ENCODE data around the gene TIAM2.
A peak's percentile ranks its signal among the peaks of the same experiment; 100 is the strongest.
"Not testable (repeated sequence)": the region's sequence is repeated elsewhere in the genome, so short reads cannot be mapped to it uniquely, and the experiment has no call there.

The TIAM2 gene

DNA sequence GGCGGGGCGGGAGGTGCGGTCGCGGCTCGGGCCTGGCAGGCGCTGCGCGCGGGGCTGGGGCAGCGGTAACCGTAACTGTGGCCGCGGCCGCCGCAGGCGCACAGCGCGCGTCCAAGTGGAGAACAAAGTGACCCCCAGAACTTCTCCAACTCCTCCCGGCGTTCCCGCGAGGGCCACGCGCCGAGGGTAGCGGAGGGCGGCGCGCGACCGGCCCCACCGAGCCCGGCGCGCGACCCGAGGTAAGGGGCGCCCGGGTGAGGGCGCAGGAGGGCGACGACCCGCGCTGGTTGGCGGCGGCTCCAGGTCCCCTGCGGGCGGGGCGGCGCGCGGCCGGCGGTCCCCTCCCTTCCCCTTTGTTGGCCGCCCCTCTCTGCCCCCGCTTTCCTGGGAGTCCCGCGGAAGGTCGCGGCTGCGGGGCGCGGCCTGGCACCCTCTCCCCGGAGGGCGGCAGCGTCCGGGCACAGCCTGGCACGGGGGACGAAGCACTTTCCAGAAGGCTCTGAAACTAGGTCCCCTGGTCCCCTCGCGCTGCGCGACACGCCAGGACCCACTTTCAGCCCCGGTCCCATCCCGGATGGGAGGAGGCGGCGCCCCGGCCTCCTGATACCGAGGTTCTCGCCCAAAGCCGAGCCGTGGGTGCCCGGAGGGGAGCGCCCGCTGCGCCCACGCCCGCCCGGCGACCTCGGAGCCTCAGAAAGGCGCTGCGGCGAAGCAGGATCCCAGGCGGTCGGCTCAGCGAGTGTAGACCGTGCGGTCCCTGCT lies at the start of gene TIAM2:
TIAM2 (plus strand) TSS at position 62 of the 762 bp plus-strand sequence. CDS start 133,909 bp downstream, outside the sequence.
- Mint-ChIP-seq H3K27ac (no peak within 1 kb of the TSS), H3K36me3 (ENCODE audit: low read depth) (no peaks in the 10 kb centered on the region), H3K4me1 (ENCODE audit: low read depth) (no peaks in the 10 kb centered on the region), H3K9me3 (no peaks in the 10 kb centered on the region), H3K4me3 (peak within 1 kb of the TSS; percentile 39), H3K27me3 (peaks cover 41% of the 10 kb centered on the region)
- intact Hi-C loops (cut with micrococcal nuclease) = no loop called here

DNA sequence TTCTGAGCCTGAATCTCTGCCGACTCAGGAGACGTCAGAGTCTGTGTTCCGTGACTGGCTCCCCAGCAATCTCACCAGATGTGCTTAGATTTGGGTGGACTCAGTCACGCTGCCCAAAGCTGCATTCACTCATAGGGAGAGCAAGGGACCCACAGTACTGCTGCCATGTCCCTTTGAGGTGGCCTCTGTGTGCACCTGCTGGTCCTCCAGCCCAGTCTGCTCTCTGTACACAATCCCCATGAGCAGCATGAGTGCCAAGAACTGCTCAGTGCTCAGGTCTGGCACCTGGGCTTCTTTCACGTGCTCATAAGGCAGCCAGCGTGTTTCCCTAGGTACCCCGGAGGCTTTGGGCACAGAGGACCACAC lies 44.2 kb upstream of the TIAM2 start:
- H3K36me3 Mint-ChIP-seq (ENCODE audit: low read depth) = peaks cover 62% of the 10 kb centered on the region
- intact Hi-C loops (cut with micrococcal nuclease) = no loop called here
- peaks cover 14% of the 10 kb centered on the region for H3K4me1 Mint-ChIP-seq (ENCODE audit: low read depth)
- no peak overlapping the region for H3K4me3 Mint-ChIP-seq
- H3K27me3 Mint-ChIP-seq = no peaks in the 10 kb centered on the region
- no peak overlapping the region for H3K27ac Mint-ChIP-seq
- H3K9me3 Mint-ChIP-seq = no peaks in the 10 kb centered on the region

DNA sequence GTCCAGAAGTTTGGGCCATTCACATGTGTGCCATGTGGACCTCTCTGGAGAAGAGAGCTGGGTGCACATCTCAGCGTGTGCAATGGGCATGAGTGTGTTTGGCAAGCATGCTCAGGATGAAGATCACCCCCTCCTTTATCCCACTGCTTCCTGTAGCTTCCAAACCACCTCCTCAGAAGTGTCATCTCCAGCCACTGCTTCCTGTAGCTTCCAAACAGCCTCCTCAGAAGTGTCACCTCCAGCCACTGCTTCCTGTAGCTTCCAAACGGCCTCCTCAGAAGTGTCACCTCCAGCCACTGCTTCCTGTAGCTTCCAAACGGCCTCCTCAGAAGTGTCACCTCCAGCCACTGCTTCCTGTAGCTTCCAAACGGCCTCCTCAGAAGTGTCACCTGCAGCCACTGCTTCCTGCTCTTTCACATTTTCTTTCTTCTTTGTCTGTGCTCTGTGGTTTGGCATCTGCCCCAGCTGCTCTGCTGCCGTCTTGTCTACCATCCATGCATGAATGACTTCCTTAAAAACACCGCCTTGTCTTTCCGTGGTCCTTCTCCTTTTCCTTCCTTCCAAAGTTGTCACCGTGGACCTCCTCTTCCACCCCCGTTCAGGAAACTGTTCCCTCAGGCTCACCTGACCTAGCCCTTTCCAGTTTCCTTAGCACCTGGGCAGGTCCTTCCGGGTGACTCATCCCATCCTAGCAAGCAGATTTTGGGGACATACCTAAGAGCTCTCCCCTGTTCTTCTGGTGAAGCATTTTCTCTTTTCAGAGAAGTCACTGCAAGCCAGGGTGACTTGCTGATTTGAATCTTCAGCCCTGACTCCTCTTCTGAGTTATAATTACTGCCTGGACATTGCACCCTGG lies 43.5 kb upstream of the TIAM2 start:
- intact Hi-C loops (cut with micrococcal nuclease) = no loop called here
- Mint-ChIP-seq H3K27me3 (no peaks in the 10 kb centered on the region), H3K36me3 (ENCODE audit: low read depth) (peaks cover 57% of the 10 kb centered on the region), H3K27ac (peak overlapping the region; percentile 5), H3K4me3 (no peak overlapping the region), H3K9me3 (no peaks in the 10 kb centered on the region), H3K4me1 (ENCODE audit: low read depth) (peaks cover 14% of the 10 kb centered on the region)

DNA sequence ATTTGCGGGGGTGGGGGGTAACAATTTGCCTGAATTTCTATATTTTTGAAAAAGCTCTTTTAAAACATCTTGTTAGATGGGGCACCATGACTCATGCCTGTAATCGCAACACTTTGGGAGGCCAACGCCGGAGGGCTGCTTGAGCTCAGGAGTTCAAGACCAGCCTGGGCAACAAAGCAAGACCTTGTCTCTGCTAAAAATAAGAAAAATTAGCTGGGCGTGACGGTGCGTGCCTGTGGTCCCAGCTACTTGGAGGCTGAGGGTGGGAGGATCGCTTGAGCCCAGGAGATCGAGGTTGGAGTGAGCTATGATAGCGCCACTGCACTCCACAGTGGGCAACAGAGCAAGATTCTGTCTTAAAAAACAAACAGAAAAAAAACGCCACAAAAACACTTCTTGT lies 41.5 kb upstream of the TIAM2 start:
- Mint-ChIP-seq H3K36me3 (ENCODE audit: low read depth) (peaks cover 45% of the 10 kb centered on the region), H3K27ac (no peak overlapping the region), H3K4me1 (ENCODE audit: low read depth) (peaks cover 14% of the 10 kb centered on the region), H3K4me3 (no peak overlapping the region), H3K27me3 (no peaks in the 10 kb centered on the region), H3K9me3 (no peaks in the 10 kb centered on the region)
- intact Hi-C loops (cut with micrococcal nuclease) = no loop called here

DNA sequence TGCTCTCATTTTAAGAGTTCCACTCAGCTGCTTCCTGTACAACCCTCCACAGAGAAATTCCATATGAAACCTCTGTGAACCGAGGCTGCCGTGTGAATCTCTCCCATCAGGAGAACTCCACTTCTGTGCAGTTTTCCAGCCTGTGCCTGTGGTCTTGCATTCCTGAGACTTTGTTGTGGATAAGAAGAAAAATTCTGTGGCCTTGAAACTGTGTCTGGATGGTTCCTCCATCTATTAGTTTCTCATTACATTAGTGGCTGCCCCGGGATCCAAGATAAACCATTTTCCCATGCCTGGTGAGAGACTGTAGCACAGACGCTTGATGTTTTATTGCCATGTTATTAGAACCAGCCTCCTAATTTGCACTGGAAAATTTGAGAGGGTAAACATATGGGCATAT lies 40.8 kb upstream of the TIAM2 start:
- no peak overlapping the region for H3K27ac Mint-ChIP-seq
- H3K27me3 Mint-ChIP-seq = no peaks in the 10 kb centered on the region
- H3K4me1 Mint-ChIP-seq (ENCODE audit: low read depth) = peaks cover 14% of the 10 kb centered on the region
- H3K36me3 Mint-ChIP-seq (ENCODE audit: low read depth) = peaks cover 38% of the 10 kb centered on the region
- H3K4me3 Mint-ChIP-seq = no peak overlapping the region
- intact Hi-C loops (cut with micrococcal nuclease) = no loop called here
- H3K9me3 Mint-ChIP-seq = no peaks in the 10 kb centered on the region

DNA sequence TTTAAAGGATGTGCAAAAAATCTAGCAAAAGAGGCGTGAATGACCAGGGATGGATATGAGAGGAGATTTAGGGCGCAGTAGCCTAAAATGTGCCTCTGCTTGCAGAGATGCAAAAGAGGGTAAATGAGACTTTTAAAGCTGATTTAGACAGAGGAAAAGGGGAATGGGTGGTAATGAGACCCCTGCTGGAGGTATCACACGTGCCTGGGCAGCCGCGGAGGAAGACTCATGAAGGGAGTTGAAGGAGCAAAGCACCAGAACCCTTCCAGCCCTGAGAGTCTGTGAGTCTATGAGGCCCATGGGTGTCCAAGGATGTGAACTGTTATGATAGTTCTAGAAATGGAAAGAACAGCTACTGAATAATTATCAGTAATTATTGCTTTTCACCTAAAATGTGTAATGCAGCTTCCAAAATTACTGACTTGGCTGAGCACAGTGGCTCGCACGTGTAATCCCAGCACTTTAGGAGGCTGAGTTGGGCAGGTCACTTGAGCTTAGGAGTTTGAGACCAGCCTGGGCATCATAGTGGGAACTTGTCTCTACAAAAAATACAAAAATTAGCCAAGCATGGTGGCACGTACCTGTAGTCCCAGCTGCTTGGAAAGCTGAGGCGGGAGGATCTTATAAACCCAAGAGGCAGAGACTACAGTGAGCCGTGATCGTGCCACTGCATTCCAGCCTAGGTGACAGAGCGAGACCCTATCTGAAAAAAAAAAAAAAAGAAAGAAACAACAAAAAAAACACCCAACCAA lies 38.2 kb upstream of the TIAM2 start:
- intact Hi-C loops (cut with micrococcal nuclease) = no loop called here
- Mint-ChIP-seq H3K27ac (no peak overlapping the region), H3K4me3 (no peak overlapping the region), H3K4me1 (ENCODE audit: low read depth) (peaks cover 4% of the 10 kb centered on the region), H3K36me3 (ENCODE audit: low read depth) (peaks cover 39% of the 10 kb centered on the region), H3K27me3 (no peaks in the 10 kb centered on the region), H3K9me3 (no peaks in the 10 kb centered on the region)

DNA sequence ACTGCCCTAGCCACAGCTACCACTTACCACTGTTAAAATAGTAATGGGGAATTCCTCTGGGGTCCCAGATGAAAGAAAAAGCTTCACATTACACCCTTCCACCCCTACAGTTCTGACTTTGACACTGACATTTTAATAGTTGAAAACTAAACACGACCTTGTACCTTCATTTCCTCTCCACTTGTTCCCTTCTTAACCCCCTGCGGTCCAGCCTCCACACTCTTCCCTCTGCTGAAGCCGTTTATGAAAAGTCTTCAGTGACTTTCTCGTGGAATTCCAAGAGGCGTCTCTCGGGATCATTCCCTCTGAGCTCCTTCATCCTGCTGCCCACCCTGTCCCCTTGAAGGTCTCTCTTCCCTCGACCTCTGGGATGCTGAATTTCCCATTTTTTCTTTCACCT lies 36.6 kb upstream of the TIAM2 start:
- Mint-ChIP-seq H3K36me3 (ENCODE audit: low read depth) (peaks cover 38% of the 10 kb centered on the region), H3K4me3 (no peak overlapping the region), H3K27ac (no peak overlapping the region), H3K27me3 (no peaks in the 10 kb centered on the region), H3K4me1 (ENCODE audit: low read depth) (no peaks in the 10 kb centered on the region), H3K9me3 (no peaks in the 10 kb centered on the region)
- intact Hi-C loops (cut with micrococcal nuclease) = no loop called here

DNA sequence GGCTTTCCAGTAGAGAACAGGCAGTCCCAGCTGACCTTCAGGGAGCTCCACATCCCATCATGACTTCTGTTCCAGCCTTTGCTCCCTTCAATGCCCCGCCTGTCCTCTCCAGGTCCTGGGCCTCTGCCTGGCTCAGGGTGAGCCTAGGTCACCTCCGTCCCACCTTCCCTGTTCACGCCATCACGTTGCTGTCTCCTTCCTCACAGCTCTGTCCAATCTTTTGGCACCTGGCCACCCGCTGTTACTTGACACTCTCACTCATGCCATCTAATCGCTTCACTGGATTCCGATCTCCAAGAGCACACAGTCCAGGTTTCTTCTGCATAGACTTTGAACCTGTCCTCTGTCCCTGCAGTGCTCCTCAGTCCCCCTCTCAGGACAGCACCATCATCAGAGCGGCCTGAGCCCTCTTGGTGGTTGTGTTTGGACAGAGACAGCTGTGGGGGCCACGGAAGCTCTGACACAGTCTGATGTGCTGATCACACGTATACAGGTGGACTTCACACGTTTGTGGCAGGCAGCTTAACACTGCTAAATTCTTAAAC lies 34.7 kb upstream of the TIAM2 start:
- no peak overlapping the region for H3K4me3 Mint-ChIP-seq
- no peaks in the 10 kb centered on the region for H3K4me1 Mint-ChIP-seq (ENCODE audit: low read depth)
- H3K36me3 Mint-ChIP-seq (ENCODE audit: low read depth) = peaks cover 34% of the 10 kb centered on the region
- H3K27me3 Mint-ChIP-seq = no peaks in the 10 kb centered on the region
- no peaks in the 10 kb centered on the region for H3K9me3 Mint-ChIP-seq
- H3K27ac Mint-ChIP-seq = no peak overlapping the region
- intact Hi-C loops (cut with micrococcal nuclease) = no loop called here

DNA sequence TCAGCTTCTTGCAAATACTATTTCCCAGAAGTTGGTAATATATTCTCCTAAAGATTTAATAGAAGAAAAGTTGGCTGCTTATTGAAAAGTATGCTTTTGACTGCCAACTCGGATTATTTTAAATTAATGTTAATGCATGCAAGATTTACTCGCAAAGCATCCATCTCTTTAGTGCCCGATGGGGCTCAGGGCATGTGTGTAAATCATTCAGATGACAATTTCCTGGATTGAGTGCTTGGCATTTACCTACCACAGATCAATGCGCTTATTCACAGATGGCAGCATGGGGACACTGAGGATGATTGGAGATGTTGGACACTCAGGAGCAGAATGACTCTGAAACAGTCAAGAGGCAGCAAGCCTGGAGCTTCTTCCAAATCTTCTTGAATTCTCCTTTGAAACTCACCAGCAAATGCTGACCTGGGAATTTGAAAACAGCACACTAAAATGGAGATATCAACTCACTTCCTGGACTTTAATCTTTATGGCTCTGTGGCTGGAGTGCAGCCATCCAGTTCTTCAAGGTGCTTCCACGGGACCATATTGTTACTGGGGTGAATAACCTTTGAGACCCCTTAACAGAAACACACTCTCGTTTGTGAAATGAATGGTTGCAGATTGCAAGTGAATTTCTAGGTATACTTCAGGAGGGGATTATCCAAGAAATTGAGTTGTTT lies 34.1 kb upstream of the TIAM2 start:
- Mint-ChIP-seq H3K4me1 (ENCODE audit: low read depth) (no peaks in the 10 kb centered on the region), H3K4me3 (no peak overlapping the region), H3K27ac (no peak overlapping the region), H3K27me3 (no peaks in the 10 kb centered on the region), H3K9me3 (no peaks in the 10 kb centered on the region), H3K36me3 (ENCODE audit: low read depth) (peaks cover 28% of the 10 kb centered on the region)
- intact Hi-C loops (cut with micrococcal nuclease) = no loop called here

DNA sequence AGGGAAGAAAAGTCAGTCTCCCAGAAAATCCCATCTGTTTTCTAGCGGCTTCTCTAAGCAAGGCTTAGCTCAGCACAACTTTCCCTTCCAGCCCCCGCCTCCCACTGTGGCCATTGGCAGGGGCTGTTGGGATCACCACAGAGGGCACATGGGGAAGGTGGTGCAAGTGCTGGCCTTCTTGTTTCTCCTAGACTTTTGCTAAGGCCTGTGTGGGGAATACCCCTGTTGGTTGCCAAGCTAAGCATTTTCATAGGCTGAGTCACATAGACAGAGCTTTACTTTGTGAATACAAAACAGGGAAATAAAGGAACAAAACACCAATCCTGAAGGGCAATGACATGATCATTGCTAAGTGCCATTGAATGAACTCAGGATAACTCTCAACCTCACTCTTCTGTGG lies 32.4 kb upstream of the TIAM2 start:
- Mint-ChIP-seq H3K9me3 (no peaks in the 10 kb centered on the region), H3K4me3 (no peak overlapping the region), H3K36me3 (ENCODE audit: low read depth) (peaks cover 28% of the 10 kb centered on the region), H3K4me1 (ENCODE audit: low read depth) (no peaks in the 10 kb centered on the region), H3K27ac (no peak overlapping the region), H3K27me3 (no peaks in the 10 kb centered on the region)
- intact Hi-C loops (cut with micrococcal nuclease) = no loop called here

DNA sequence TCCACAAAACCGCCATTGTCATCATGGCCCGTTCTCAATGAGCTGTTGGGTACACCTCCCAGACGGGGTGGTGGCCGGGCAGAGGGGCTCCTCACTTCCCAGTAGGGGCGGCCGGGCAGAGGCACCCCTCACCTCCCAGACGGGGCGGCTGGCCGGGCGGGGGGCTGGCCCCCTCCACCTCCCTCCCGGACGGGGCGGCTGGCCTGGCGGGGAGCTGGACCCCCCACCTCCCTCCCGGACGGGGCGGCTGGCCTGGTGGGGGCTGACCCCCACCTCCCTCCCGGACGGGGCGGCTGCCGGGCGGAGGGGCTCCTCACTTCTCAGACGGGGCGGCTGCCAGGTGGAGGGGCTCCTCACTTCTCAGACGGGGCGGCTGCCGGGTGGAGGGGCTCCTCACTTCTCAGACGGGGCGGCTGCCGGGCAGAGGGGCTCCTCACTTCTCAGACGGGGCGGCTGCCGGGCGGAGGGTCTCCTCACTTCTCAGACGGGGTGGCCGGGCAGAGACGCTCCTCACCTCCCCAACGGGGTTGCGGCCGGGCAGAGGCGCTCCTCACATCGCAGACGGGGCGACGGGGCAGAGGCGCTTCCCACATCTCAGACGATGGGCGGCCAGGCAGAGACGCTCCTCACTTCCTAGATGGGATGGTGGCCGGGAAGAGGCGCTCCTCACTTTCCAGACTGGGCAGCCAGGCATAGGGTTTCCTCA lies 28.9 kb upstream of the TIAM2 start:
- H3K4me3 Mint-ChIP-seq; H3K4me1 Mint-ChIP-seq (ENCODE audit: low read depth); H3K9me3 Mint-ChIP-seq; H3K27ac Mint-ChIP-seq; H3K27me3 Mint-ChIP-seq; intact Hi-C loops (cut with micrococcal nuclease): not testable (repeated sequence)
- H3K36me3 Mint-ChIP-seq (ENCODE audit: low read depth) = peaks cover 20% of the 10 kb centered on the region

DNA sequence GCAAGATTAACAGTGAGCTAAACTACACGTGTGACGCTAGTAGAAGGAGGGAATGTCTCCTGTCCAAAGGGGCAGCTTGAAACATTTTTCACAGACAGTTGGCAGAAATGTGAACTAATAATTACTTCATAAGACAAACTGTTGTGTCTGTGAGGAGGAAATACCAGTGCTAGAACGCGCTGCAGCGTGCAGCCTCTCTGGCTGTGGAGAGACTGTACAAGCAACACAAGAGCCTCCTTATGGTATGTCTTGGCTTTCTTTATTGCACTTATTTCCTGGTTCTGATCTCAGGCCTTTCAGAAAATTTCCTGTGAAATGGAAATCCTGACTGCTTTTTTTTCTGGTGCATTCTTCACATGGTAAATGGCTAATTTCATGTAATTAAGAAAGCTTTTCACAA lies 25.3 kb upstream of the TIAM2 start:
- intact Hi-C loops (cut with micrococcal nuclease) = no loop called here
- Mint-ChIP-seq H3K4me1 (ENCODE audit: low read depth) (no peaks in the 10 kb centered on the region), H3K27me3 (no peaks in the 10 kb centered on the region), H3K4me3 (no peak overlapping the region), H3K9me3 (no peaks in the 10 kb centered on the region), H3K27ac (no peak overlapping the region), H3K36me3 (ENCODE audit: low read depth) (no peaks in the 10 kb centered on the region)

DNA sequence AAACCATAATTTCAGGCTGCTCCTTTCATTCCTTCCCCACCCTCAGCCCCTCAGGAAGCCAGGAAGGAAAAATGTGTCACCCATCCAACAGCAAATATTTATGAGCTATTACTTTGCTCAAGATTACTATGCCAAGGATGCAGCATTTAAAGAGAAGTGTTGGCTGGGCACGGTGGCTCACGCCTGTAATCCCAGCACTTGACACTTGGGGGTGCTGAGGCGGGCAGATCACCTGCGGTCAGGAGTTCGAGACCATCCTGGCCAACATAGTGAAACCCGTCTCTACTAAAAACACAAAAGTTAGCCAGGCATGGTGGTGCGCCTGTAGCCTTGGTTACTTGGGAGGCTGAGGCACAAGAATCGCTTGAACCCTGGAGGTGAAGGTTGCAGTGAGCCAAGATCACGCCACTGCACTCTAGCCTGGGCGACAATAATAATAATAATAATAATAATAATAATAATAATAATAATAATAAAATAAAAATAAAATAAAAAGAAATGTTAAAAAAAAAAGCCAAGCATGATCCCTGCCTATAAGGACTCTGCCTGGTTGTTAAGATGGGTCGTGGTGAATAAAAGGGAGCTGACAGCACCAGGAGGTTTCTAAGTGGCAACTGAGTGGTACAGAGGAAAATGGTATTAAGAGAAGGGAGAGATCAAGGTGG lies 20.5 kb upstream of the TIAM2 start:
- no peak overlapping the region for H3K27ac Mint-ChIP-seq
- H3K9me3 Mint-ChIP-seq = no peaks in the 10 kb centered on the region
- no peak overlapping the region for H3K4me3 Mint-ChIP-seq
- H3K36me3 Mint-ChIP-seq (ENCODE audit: low read depth) = no peaks in the 10 kb centered on the region
- H3K27me3 Mint-ChIP-seq = no peaks in the 10 kb centered on the region
- intact Hi-C loops (cut with micrococcal nuclease) = no loop called here
- H3K4me1 Mint-ChIP-seq (ENCODE audit: low read depth) = no peaks in the 10 kb centered on the region
